Glomerular visceral epithelial cell (primary cell): Measurements from ENCODE around the gene GZF1.

Experiments
- DNase-seq: peaks from one replicate; pipeline ENCODE4 v3.0.0-alpha.2; 2016; ENCODE audit errors: extremely low spot score

The GZF1 gene

GRCh38 chr20:23369072-23369823, 7.3 kb downstream of the GZF1 start:
- DNase-seq, result no peak

DNA sequence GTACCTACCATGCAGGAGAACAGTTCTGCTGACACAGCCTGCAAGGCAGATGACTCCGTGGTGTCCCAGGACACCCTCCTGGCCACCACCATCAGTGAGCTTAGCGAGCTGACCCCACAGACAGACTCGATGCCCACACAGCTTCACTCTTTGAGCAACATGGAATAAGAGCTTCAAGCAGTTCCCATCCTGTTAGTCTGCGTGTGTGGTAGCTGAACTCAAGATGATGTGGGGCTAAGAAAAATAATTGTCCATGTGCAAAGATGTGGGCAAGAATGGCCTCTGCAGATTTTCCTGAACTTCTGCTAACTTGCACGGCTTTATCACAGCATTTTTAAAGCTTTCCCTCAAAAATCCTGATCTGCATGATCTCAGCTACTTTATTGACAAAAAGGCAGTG, 8.3 kb downstream of the GZF1 start:
- no peak for DNase-seq

- DNase-seq, result no peak
Measured at GRCh38 chr20:23370873-23371272, 8.9 kb downstream of the GZF1 start.

DNA sequence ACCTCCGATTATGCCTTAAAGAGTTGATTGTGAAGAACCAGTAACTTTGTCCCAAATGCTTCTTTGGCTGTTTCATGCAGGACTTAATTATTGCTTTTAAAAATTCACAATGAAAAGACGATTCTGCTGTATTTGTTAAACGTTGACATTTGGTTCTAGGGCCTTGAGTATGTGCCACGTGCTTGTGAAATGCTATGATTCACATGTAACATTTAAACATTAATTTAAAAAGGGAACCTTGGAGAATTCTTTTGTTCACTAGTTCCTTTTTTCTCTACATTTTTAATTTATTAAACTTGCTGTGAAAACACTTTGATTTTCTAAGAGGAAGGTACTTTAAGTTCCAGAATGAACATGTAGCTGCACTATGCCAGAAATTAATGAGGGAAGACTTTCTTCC, 9.5 kb downstream of the GZF1 start:
- DNase-seq, result no peak

DNA sequence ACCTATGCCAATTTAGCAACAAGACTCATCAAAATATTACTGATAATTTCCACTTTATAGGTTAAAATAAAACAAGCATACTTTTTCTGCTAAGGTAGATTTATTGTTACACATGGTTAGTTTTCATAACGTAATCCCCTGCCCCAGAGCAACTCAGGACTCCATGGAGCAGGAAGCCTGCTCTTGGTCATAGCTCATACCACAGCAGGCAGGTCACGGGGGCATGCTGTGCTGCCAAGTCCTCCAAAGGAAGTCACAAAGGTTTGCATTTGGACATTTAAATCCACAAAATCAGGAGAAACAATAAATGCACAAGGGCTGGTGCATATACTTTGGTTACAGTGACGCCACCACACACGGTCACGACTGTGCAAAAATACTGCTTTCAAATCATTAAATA, 12.5 kb downstream of the GZF1 start:
- peak; percentile 30 for DNase-seq

DNA sequence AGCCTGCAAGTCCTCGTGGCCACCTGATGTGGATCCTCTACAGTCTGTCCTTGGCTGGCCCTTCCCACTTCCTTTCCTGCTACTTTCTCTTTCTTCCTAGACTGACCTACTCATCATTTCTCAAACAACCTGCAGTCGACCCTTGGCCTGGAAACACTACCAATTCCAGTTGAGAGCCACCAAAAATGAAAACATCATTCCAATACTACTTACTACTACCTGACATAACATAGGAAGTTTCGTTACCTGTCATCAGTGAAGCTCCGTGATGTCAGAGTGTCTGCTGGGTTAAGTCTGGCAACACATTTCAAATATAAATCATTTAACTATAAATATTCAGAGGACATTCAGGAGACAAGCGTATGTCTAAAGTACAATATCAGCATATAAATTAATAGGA, 13.8 kb downstream of the GZF1 start:
- DNase-seq, result no peak

GRCh38 chr20:23379772-23380171, 17.8 kb downstream of the GZF1 start:
- DNase-seq, result no peak

DNA sequence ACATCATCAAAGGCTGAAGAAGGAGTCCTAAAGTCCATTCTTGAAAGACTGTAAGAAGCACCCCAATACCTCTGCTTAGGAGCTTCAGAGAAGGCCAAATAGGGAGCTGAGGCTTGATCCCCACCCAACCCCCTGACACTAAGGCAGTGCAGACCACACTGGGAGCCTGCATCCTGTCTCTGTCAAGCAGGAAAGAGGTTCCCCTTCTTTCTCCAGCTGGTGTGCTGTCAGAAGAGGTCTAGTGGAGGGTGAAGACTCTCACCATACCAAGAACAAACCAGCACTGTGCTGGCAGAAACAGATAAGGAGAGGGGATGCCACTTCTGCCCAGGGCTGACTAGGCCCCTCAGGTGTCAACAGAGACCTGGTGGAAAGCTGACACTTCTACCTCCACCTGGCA, 19.9 kb downstream of the GZF1 start:
- DNase-seq, result no peak

DNA sequence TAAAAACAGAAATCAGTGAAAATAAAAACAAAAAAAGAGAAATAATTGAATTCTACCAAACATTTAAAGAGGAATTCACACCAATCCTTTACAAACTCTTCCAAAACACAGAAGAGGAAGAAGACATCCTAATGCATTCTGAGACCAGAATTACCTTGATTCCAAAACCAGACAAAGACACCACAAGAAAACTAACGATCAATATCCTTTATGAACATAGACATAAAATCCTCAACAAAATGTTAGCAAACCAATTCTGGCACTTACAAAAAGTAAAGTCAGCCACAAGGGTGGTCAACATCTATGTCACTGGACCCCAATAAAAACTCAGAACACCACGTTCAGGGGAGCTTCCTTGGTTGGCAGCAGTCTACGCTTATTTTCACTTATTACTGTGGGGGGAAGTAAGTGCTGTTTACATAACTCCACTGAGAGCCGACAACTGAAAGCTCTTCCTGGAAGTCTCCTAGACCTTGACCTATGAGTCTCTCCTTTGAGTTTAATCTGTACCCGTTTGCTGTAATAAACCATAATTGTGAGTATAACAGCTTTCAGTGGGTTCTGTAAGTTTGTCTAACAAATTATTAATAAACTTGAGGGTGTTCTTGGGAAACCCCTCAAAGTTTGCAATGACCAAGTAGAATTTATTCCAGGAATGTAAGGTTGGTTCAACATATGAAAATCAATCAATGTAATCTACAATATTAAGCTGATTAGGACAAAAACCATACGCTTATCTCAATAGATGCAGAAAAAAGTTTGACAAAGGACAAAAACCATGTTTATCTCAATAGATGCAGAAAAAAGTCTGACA, 24.5 kb downstream of the GZF1 start:
- no peak for DNase-seq

- DNase-seq, result no peak
Measured at GRCh38 chr20:23387118-23387443, 25.1 kb downstream of the GZF1 start.

GRCh38 chr20:23390091-23390774, 28.3 kb downstream of the GZF1 start:
- no peak for DNase-seq

DNA sequence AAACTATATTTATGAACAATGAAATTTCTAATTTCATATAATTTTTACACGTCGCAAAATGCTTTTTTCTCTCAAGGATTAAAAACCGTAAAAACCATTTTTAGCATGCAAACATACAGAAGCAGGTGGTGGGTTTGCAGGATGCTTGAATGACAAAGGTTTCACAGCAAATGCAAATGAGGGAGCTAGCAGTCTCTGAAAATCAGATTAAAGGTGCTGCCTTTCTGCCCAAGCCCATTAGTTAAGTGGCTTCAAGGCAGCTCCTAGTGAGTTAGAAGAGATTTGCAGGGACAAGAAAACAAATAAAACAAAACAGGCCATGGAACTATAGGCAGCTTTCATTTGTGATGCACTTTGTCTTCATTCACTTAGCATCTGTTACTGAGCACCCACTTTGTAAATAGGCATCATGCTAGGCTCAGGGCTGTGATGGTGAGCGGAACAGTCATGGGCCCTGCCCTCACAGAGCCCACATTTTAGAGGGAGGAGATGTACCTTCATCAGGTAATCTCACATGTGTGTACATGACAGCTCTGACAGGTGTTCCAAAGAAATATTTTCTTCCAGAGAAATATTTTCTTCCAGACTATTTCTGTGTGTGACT, 29.8 kb downstream of the GZF1 start:
- no peak for DNase-seq

DNA sequence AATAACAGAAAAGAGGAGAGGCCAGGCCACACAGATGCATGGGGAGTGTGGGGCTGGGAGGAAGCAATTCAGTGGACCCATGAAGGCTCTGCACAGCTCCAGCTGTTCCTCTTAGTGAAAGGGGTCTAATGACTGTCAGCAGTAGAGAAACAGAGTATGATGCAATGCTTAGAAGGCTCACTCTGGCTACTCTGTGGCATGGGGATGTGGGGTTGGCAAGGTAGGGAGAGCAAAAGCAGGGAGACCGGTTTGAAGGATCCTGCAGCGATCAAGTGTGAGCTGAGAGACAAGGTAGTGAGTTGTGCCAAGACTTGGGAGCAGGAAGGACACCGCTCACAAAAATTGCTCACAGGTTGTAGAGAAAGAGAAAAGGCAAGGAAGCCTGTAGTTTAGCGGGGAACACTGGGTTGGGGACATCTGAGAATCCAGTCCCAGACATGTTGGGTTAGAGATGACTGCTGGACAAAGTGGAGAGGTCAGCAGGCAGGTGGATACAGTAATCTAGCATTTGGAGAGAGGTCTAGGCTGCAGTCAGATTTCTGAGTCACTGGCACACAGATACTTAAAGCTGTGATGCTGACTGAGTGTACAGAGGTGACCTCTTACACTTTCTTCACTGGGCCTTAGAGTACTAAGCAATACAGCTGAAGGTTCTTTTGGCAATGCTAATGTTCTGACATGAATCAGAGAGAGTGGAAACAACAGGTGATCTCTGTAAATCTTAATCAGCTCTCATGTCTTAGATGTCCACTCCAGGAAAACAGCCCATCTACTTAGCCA, 32.2 kb downstream of the GZF1 start:
- DNase-seq, result no peak

GRCh38 chr20:23396950-23397627, 35.1 kb downstream of the GZF1 start:
- no peak for DNase-seq

DNA sequence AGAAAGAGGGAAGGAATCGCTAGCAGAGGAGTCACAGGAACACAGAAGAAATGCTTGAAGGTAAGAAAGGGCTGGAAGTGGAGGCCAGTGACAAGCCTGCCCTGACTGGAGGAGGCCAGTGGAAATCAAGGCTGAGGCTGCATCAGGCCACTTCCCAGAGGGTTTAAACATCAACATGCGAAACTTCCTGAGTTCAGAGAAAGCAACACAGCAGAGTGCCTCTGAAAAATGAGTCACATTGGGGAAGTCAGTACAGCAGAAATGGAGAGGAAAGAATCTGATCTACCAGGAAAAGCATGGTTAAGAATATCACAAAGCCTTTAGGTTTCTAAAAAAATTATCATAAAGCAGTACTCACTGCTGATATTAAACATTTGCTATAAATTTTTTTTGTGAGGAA, 36.0 kb downstream of the GZF1 start:
- DNase-seq, result peak; percentile 35

DNA sequence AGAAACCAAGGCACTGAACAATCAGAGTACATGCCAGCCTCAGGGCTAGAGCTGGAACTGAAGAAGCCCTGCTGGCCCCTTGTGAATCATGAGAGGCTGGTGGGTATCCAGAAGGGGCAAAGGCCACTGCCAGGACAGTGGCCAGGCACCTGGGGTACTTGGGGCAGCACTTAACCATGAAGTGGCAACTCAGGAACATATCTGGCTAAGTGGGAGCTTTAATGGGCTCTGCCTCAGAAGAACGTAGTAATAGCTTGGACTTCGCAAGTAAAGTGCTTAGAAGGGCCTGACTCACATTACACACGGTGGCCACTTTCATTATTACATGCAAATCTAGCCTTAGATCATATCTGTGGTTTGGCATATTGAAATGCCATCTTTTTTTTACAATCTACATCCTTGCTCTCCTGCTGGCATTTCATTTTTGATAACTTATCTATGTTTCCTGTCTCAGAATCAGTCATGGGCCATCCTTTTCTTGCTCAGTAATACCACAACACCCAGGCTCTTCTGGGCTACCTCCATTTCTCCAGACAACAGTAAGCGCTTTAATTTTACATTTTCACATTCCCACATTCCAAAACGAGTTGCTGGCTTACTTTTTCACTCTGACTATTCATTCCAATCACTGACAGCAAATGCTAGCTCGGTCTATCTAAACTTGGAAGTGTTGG, 37.7 kb downstream of the GZF1 start:
- peak; percentile 32 for DNase-seq

- DNase-seq, result no peak
Measured at GRCh38 chr20:23401051-23401450, 39.1 kb downstream of the GZF1 start.

DNA sequence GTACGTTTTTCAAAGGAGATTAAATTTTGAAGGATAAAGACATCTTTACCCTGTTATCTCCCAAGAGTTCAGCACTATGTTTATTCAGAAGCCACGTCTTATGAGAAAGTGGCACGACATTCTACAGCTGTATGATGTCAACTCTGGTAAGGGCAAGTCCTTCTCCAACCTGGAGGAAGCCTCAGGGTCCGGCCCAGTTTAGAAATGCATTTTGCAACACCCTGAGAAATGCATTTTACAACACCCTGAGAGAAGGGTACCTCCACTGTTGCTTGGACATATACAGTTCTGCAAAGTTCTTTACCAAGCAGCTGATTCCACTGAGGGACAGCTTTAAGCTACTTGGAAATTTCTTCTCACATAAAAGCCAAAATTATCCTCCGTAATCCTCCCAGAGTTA, 41.8 kb downstream of the GZF1 start:
- DNase-seq, result no peak

DNA sequence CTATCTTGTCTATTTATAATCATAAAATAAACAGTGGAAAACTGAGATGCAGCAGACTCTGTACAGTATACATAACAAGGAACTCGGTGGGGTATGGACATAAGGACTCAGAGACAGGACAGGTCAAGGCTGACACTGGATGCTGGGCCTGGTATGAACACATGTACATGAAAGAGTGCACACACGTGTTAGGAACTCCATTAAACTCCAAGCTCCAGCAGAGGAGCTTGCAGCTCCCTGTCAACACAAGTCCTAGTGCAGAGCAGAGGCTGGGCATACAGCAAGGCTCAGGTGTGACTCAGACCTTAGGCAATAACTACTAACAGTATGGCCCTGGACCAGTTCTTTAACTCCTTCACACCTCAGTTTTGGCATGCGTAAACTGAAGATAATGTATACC, 42.2 kb downstream of the GZF1 start:
- no peak for DNase-seq

GRCh38 chr20:23406880-23407279, 44.9 kb downstream of the GZF1 start:
- DNase-seq, result no peak
